CD4-positive, alpha-beta T cell treated with Interleukin-17A for 1 hour (primary cell): Measurements from ENCODE around the gene LSM2.
"Not testable (repeated sequence)": the region's sequence is repeated elsewhere in the genome, so short reads cannot be mapped to it uniquely, and the experiment has no call there.

Experiments used
- DNase-seq: peaks from one replicate; pipeline ENCODE4 v3.0.0-alpha.2; 2020

The LSM2 gene

DNA sequence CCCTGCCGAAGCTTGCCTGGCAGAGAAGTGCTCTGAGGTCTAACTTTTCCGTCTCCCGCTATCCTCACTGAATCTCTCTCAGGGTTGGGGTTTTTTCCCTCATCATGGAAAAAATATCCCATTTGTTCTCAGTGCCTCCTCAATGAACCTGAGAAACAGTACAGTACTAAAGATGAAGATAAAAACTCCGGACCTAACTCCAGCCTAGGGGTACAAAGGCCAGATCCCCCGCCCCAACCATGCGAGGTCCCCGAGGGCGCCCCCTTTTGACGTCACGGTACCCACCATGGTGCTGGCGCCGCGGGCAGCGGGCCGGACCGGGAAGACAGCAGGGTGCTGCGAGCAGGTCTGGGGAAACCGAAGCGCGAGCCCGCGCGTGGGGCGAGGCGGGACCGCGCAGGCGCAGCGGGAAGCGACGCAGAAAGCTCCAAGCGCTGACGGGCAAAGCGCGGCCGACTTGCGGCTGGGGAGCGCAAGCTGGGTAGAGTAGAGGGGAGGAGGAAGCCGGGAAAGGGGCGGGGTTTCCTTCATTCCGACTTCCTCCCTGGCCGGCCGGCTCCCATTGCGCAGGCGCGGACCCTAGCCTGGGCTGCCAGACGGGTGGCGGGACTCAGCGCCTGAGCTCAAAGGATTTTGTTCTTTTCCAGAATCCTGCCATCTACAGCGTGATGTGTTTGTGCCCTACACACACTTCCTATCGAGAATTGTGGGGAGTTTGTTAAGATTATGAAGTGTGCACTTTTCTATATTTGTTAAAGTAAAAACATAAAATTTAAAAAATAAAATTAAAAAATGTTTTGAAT is at the start of gene LSM2:
Gene LSM2 (minus strand): TSS at position 497 of the 803 bp plus-strand sequence. CDS start 209 bp downstream, at position 288.
- DNase-seq: peak; percentile 97

DNA sequence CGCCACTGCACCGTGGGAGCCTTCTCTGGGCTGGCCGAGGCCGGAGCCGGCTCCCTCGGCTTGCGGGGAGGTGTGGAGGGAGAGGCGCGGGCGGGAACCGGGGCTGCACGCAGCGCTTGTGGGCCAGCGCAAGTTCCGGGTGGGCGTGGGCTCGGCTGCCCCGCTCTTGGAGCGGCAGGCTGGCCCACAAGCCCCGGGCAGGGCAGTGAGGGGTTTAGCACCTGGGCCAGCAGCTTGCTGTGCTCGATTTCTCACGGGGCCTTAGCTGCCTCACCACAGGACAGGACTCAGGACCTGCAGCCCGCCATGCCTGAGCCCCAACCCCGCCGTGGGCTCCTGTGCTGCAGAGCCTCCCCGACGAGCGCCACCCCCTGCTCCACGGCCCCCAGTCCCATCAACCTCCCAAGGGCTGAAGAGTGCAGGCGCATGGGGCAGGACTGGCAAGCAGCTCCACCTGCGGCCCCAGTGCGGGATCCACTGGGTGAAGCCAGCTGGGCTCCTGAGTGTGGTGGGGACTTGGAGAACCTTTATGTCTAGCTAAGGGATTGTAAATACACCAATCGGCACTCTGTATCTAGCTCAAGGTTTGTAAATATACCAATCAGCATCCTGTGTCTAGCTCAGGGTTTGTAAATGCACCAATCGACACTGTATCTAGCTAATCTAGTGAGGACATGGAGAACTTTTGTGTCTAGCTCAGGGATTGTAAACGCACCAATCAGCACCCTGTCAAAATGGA is 45.4 kb upstream of the LSM2 start:
- DNase-seq: peak; percentile 25

DNA sequence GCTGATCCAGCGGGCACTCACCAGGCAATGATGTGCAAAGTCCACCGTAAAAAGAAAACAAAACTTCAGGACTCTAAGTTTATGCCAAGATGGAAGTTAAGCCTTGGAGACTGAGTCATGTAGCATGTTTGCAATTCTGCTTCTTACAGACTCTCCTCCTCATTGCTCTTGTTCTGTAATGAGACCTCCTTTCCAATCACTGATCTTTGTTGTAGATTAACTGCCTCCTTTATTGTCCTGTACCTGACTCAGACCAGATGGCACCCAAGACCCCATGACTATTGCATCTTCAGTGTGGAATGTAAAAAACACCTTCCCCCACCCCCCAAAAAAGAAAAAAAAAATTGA is 44.7 kb upstream of the LSM2 start:
- no peak for DNase-seq

DNA sequence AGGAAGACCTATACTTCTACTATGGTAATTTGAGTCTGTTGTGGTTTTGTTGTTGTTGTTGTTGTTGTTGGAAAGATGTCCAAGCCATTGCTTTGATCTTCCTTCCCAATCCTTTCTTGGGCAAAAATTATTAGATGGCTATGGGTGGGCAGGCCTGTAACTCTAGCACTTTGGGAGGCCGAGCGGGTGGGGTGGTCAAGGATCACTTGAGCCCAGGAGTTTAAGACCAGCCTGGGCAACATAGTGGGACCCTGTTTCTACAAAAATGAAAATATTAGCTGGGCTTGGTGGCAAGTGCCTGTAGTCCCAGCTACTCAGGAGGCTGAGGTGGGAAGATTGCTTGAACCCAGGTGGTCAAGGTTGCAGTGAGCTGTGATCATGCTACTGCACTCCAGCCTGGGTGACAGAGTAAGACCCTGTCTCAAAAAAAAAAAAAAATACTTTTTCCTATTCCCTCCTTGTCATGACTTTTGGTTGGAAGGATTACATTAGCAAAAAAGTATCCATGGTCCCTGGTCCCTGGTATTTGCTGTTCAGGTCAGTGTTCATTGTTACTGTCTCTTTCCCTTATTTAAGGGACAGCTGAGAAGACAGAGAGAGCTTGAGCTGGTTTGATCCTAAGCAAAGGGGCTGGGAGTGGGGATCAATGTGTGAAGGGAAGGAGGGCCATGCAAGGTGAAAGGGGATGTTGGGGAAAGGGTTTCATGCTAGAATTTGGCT is 44.2 kb upstream of the LSM2 start:
- no peak for DNase-seq

DNA sequence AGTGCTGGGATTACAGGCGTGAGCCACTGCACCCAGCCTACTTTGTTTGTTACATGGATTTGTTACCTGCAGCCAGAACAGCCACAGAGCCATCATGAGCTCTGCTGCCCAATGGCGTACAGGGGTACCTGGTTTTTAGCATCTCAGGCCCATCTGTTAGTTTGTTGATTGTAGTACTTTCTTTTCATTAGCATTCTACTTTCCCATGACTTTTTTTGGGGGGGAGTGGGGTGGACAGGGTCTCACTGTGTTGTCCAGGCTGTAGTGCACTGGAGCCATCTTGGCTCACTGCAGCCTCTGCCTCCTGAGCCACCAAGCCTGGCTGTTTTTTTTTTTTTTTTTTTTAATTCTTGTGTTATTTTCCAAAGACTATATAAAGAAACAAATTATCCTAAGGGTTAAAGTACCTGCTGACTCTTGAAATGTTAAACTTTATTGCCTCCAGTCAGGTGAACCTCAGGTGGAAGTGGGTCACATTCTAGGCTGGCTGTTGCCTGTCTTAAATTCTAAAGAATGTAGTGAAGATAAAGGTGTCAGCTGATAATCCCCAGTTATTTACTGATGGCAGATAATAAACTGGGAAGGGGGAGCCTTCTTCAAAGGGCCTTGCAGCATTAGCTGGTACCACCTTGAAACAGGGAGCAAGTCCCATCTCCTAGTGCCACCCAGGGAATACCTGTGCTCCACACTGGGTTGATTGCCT is 40.7 kb upstream of the LSM2 start:
- no peak for DNase-seq

DNA sequence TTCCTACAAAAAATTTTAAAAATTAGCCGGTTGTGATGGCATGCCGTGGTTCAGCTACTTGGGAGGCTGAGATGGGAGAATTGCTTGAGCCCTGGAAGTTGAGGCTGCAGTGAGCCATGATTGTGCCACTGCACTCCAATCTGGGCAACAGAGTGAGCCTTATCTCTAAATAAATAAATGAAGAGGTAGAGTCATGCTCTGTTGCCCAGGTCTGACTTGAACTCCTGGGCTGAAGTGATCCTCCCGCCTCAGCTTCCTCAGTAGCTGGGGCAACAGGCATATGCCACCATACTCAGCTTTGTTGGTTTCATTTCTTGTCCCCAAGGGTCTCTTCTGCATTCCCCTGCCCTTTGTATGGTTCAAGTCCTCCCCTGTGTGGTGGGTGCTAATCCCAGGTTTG is 37.7 kb upstream of the LSM2 start:
- DNase-seq: no peak

DNA sequence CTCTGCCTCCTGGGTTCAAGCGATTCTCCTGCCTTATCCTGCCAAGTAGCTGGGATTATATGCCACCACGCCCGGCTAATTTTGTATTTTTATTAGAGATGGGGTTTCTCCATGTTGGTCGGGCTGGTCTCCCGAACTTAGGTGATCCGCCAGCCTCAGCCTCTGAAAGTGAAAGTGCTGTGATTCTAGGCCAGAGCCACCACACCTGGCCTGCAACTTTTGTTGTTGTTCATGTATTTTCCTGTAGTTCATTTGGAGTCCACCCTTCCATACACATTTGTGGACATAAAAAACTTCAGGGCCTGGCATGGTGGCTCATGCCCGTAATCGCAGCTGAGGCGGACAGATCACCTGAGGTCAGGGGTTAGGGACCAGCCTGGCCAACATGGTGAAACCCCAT is 35.3 kb upstream of the LSM2 start:
- DNase-seq: no peak

DNA sequence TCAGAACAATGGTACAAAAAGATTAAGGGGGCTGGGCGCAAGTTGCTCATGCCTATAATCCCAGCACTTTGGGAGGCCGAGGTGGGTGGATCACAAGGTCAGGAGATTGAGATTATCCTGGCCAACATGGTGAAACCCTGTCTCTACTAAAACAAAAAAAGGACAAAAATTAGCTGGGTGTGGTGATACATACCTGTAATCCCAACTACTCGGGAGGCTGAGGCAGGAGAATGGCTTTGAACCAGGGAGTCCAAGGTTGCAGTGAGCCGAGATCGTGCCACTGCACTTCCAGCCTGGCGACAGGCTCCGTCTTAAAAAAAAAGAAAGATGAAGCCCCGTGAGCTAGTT is 33.0 kb upstream of the LSM2 start:
- not testable (repeated sequence) for DNase-seq

DNA sequence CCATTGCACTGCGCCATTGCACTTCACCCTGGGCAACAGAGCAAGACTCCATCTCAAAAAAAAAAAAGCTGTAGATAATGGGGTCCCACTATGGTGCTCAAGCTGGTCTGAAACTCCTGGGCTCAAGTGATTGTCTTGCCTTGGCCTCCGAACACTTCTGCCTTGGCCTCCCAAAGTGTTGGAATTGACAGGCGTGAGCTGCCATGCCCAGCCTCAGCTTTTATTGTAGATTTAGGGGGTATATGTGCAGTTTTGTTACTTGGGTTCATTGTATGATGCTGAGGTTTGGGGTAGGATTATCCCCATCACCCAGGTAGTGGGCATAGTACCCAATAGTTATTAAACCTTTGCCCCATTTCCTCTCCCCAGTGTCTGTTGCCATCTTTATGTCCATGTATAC is 32.2 kb upstream of the LSM2 start:
- DNase-seq: no peak

DNA sequence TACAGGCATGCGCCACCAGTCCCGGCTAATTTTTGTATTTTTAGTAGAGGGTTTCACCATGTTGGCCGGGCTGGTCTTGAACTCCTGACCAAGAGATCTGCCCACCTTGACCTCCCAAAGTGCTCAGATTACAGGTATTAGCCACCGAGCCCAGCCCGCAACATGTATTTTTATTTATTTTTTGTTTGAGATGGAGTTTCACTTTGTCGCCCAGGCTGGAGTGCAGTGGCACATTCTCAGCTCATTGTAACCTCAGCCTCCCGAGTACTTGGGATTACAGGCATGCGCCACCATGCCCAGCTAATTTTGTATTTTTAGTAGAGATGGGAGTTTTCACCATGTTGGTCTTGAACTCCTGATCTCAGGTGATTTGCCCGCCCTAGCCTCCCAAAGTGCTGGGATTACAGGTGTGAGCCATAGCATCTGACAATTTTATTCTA is 31.4 kb upstream of the LSM2 start:
- not testable (repeated sequence) for DNase-seq

DNA sequence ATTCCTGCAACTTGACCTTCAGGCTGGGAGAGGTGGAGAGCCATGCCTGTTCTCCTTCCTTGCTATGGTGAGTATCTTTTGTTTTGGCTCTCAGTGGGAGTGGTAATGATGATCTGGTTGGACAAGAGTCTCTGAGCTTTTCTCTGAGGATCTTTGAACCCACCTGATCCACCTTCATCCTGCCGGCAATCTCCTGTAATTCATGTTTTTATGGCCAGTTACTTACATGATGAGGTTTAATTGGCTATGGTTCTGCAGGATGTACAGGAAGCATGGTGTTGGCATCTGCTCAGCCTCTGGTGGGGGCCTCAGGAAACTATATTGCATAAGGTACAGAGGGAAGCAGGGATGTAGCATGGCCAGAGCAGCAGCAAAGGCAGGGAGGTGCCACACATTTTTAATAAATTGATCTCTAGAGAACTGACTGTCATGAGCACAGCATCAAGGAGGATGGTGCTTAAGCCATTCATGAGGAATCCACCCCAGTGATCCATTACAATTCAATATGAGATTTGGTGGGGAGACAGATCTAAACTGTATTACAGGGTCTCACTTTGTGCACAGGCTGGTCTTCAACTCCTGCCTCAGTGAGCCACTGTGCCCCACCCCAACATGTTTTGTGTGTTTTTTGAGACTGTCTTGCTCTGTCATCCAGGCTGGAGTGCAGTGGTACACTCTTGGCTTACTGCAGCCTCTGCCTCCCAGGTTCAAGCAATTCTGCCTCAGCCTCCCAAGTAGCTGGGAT is 30.8 kb upstream of the LSM2 start:
- no peak for DNase-seq

DNA sequence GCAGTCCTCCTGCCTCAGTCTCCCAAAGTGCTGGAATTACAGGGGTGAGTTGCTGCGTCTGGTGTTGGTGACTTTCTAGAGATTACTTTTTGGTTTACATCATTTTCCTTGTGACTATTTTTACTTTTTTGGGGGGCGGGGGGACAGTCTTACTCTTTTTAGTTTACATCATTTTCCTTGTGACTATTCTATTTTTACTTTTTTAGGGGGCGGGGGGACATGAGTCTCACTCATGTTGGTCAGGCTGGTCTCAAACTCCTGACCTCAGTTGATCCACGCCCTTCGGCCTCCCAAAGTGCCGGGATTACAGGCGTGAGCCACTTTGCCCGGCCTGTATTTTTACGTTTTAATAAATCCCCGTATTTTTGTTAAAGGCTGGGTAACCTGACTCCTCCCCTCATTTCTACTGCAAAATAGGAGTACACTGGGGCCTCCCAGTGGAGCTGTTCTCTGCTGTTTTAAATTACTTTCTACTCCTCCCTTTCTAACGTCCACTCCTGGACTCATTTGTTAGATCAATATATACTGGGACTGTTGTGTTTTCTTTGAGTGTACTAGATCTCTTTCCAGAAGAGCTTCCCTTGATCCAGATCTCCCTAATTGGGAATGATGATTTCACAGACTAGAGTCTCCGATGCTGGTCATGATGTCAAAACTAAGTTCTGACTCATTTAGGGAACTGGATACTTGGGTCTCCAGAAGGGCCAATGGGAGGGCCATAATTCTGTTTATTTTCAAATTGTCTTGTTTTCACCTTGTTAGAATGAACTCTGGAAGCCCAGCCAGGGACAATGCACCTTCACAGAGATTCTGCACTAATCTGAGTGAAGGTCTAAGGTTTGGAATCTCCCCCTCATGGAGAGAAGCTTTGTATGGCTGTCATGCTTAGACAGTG is 30.0 kb upstream of the LSM2 start:
- DNase-seq: peak; percentile 42

DNA sequence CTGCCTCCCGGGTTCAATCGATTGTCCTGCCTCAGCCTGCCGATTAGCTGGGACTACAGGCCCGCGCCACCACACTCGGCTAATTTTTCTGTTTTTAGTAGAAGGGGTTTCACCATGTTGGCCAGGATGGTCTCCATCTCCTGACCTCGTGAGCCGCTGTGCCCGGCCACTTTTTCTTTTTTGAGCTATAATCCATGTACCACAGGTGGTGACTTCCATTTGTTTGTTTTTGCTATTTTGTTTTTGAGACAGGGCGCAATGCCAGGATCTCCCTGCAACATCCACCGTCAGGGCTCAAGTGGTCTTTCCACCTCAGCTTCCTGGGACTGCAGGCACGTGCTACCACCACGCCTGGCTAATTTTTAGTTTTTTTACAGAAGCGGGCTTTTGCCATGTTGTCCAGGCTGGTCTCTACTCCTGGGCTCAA is 29.3 kb upstream of the LSM2 start:
- DNase-seq: peak; percentile 22

DNA sequence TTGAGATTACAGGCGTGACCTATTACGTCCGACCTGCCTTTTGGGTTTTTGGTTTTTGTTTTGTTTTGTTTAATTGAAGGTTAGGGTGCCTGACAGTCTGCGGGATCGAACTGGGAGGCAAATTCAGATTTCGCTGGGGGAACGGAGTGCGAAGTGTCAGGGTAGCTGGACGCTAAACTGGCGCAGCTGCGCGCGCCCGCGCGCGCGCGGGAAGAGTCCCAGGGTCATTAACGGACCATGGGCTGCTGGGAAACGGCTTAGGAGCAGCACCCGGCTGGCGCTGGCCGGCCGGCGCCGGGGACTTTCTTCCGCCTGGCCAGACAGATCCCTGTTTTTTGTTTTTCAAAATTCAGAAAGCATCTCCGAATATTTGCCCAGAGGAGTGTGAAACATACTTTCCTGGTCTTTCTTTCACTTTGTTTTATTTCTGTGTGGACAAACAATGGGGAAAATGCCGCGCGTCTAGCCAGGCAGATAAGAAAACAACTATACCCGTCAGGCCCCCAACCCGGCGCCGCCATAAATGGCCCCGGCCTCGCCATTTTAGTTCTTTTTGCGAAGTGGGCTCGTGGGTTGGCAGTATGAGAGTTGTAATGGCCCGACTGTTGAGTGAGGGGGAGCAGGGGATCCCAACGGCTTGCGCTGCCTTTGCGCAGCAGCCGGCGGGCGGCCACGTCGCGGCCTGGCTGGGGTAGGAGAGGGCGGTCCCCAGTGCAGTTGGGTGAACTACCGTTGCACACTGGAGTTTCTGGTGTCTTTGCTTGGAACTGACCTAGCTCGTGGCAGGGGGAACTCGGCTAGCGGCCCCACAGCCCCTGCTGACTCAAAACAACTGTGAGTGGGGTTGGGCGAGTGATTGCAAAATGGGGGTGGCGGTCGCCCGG is 27.8 kb upstream of the LSM2 start:
- DNase-seq: peak; percentile 87

DNA sequence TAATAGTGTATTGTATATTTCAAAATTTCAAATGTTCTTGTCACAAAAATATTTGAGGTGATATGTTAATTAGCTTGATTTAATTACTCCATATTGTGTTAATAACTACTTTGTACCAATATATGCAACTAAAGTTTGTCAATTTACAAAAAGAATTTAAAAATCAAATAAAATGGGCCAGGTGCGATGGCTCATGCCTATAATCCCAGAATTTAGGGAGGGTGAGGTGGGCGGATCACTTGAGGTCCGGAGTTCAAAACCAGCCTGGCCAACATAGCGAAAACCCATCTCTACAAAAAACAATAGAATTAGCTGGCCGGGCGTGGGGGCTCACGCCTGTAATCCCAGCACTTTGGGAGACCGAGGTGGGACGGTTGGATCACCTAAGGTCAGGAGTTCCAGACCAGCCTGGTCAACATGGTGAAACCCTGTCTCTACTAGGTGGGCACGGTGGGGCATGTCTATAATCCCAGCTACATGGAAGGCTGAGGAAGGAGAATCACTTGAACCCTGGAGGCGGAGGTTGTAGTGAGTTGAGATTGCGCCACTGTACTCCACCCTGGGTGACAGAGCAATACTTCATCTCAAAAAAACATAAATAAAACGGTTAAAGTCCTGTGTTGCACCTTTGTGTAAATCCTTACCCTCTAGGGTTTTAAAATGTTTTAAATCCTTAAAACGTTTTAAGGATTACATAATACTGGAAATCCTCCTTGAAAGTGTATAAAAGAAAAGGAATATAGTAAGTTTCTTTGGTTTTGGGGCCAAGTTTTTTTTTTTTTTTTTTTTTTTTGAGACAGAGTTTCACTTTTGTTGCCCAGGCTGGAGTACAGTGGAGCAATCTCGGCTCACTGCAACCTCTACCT is 24.8 kb upstream of the LSM2 start:
- DNase-seq: no peak

DNA sequence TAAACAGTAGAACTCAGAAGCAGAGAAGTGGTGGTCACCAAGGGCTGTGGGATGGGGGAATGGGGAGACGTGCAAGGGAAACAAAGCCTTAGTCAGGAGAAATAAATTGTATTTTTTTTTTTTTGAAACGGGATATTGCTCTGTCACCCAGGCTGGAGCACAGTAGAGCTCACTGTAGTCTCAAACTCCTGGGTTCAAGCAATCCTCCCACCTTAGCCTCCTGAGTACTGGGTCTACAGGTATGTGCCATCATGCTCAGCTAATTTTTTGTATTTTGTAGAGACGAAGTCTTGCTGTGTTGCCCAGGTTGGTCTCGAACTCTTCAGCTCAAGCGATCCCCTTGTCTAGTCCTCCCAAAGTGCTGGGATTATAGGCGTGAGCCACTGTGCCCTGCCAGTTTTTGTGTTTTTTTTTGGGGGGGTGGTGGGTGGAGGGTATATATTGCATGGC is 24.1 kb upstream of the LSM2 start:
- DNase-seq: no peak

DNA sequence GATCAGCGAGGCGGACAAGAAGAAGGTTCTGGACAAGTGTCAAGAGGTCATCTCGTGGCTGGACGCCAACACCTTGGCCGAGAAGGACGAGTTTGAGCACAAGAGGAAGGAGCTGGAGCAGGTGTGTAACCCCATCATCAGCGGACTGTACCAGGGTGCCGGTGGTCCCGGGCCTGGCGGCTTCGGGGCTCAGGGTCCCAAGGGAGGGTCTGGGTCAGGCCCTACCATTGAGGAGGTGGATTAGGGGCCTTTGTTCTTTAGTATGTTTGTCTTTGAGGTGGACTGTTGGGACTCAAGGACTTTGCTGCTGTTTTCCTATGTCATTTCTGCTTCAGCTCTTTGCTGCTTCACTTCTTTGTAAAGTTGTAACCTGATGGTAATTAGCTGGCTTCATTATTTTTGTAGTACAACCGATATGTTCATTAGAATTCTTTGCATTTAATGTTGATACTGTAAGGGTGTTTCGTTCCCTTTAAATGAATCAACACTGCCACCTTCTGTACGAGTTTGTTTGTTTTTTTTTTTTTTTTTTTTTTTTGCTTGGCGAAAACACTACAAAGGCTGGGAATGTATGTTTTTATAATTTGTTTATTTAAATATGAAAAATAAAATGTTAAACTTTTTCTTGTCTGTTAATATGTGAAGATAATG is 23.0 kb upstream of the LSM2 start:
- peak; percentile 71 for DNase-seq

DNA sequence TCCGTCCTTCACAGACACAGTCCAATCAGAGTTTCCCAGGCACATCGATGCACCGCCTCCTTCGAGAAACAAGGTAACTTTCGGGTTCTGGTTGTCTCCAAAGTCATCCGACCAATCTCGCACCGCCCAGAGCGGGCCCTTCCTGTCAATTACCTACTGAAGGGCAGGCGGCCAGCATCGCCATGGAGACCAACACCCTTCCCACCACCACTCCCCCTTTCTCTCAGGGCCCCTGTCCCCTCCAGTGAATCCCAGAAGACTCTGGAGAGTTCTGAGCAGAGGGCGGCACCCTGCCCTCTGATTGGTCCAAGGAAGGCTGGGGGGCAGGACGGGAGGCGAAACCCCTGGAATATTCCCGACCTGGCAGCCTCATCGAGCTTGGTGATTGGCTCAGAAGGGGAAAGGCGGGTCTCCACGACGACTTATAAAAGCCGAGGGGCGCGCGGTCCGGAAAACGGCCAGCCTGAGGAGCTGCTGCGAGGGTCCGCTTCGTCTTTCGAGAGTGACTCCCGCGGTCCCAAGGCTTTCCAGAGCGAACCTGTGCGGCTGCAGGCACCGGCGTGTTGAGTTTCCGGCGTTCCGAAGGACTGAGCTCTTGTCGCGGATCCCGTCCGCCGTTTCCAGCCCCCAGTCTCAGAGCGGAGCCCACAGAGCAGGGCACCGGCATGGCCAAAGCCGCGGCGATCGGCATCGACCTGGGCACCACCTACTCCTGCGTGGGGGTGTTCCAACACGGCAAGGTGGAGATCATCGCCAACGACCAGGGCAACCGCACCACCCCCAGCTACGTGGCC is 20.7 kb upstream of the LSM2 start, which contains the start of gene HSPA1B:
Gene HSPA1B (plus strand): TSS at position 453 of the 794 bp plus-strand sequence. CDS start 213 bp downstream, at position 666.
- peak; percentile 94 for DNase-seq
